Neural progenitor cell (in vitro differentiated cells): ENCODE measurements around the gene NUMB.

Experiments used
- EZH2 ChIP-seq: fragments of 200-600 bp; sonication (generic); IDR thresholded peaks from 2 replicates; pipeline ENCODE4 v1.6.1; 2017; ENCODE audit warnings: antibody characterized with exemption, mild to moderate bottlenecking, moderate library complexity
- TF ChIP-seq, protein P1 (sequence below): fragments of 200-600 bp; sonication (generic); IDR thresholded peaks from 2 replicates; pipeline ENCODE4 v1.5.1; 2017; ENCODE audit warnings: antibody characterized with exemption, mild to moderate bottlenecking

DNA sequence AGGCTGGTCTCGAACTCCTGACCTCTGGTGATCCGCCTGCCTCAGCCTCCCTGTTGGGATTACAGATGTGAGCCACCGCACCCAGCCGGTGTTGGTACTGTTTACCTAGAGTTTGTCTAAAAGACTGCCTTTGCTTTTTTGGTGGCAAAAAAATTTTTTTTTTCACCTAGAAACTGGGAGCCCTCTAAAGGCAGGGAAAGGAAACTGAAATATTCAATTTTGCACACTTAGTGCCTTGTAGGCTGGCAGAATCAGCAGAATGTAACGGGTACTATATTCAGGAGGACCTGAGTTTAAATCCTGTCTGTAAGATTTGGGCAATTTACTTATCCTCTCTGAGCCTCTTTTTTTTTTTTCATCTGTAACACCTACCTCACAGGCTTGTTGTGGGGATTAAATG, 177.4 kb downstream of the NUMB start:
- no peak for TF ChIP-seq EZH2
- TF ChIP-seq, protein P1, sequence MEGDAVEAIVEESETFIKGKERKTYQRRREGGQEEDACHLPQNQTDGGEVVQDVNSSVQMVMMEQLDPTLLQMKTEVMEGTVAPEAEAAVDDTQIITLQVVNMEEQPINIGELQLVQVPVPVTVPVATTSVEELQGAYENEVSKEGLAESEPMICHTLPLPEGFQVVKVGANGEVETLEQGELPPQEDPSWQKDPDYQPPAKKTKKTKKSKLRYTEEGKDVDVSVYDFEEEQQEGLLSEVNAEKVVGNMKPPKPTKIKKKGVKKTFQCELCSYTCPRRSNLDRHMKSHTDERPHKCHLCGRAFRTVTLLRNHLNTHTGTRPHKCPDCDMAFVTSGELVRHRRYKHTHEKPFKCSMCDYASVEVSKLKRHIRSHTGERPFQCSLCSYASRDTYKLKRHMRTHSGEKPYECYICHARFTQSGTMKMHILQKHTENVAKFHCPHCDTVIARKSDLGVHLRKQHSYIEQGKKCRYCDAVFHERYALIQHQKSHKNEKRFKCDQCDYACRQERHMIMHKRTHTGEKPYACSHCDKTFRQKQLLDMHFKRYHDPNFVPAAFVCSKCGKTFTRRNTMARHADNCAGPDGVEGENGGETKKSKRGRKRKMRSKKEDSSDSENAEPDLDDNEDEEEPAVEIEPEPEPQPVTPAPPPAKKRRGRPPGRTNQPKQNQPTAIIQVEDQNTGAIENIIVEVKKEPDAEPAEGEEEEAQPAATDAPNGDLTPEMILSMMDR: no peak
